Epithelial cell of proximal tubule (primary cell): ENCODE measurements around the gene AMACR. TPM values are rescaled to one million over a fixed set of nuclear protein-coding genes. Genes with fewer than 3 reads are reported as not detected.

Experiments used
- DNase-seq: peaks from one replicate; pipeline ENCODE4 v3.0.0-alpha.2; 2011; ENCODE audit warnings: low read depth
- H3K4me3 ChIP-seq: 2 replicates; pipeline ENCODE4 v1.5.1; 2011; ENCODE audit warnings: low read depth, mild to moderate bottlenecking, low read length
- CTCF ChIP-seq: conservative IDR thresholded peaks from 2 replicates; pipeline ENCODE4 v1.5.1; 2012; ENCODE audit warnings: low read depth, mild to moderate bottlenecking, low read length
- total RNA-seq: library from RNA; depleted of rRNA; stranded (reverse); fragments of >200 nt; gene quantifications from 2 replicates; pipeline ENCODE4 v1.2.3, GENCODE V29; 2015

Gene AMACR
- total RNA-seq, 1 donor from 2014 or later = 6.4 TPM

GRCh38 chr5:34053133-34053532 lies 45.3 kb upstream of the AMACR start:
- TF ChIP-seq CTCF = no peak
- H3K4me3 ChIP-seq = no peak overlapping the region
- no peak for DNase-seq

GRCh38 chr5:34051374-34051980 lies 43.6 kb upstream of the AMACR start:
- no peak for TF ChIP-seq CTCF
- no peak overlapping the region for H3K4me3 ChIP-seq
- DNase-seq = no peak

GRCh38 chr5:34047774-34048572 lies 40.1 kb upstream of the AMACR start:
- no peak overlapping the region for H3K4me3 ChIP-seq
- DNase-seq = no peak
- no peak for TF ChIP-seq CTCF

- no peak overlapping the region for H3K4me3 ChIP-seq
- no peak for DNase-seq
- TF ChIP-seq CTCF = no peak
These were observed 39.3 kb upstream of the AMACR start for GRCh38 chr5:34047143-34047542.

GRCh38 chr5:34045996-34046395 lies 38.1 kb upstream of the AMACR start:
- no peak overlapping the region for H3K4me3 ChIP-seq
- DNase-seq = no peak
- TF ChIP-seq CTCF = no peak

- DNase-seq = no peak
- H3K4me3 ChIP-seq = no peak overlapping the region
- TF ChIP-seq CTCF = no peak
These were observed 37.2 kb upstream of the AMACR start for GRCh38 chr5:34045023-34045422.
